HepG2 (cell line): Measurements from ENCODE around the gene AHCTF1. TPM values are rescaled to one million over a fixed set of nuclear protein-coding genes. Genes with fewer than 3 reads are reported as not detected.

Experiments
- ATAC-seq: fragments of 200-7000 bp; cut with Tn5 transposase; 3 replicates; pipeline ENCODE4 v1.9.1; 2020; ENCODE audit warnings: mild to moderate bottlenecking, moderate library complexity
- BruUV-seq: library from RNA; stranded (reverse); fragments of 400-500 nt; replicated peaks from 2 replicates; lab custom pipeline; 2021; lab: Mats Ljungman, UMichigan
- CTCF ChIA-PET: fragments of 300-600 bp; formaldehyde crosslinking; extraction: SDS; loops from one replicate; lab custom pipeline; 2021; ENCODE audit warnings: low total read pairs, inconsistent platforms, low intra/inter-chr PET ratio; lab: Yijun Ruan, JAX
- POLR2A ChIA-PET: fragments of 350-600 bp; sonication (Branson Sonifier 250); formaldehyde crosslinking; loops from one replicate; lab custom pipeline; 2020; ENCODE audit warnings: antibody characterized with exemption, inconsistent platforms; lab: Yijun Ruan, JAX
- DNase-seq: peaks from one replicate; pipeline ENCODE4 v3.0.0-alpha.2; 2015; ENCODE audit warnings: low spot score
- FAIRE-seq: peaks from 3 replicates; lab custom pipeline; 2011; peaks lifted over from hg19 to GRCh38; lab: Jason Lieb, UNC
- H2AFZ ChIP-seq: one replicate; pipeline ENCODE4 v1.6.1; 2011; ENCODE audit warnings: low read length, inconsistent platforms
- H3K27ac ChIP-seq: fragments of 300-600 bp; 3 replicates; pipeline ENCODE4 v1.8.0; 2011; ENCODE audit warnings: mixed run types, mild to moderate bottlenecking, mixed read lengths, low read length, inconsistent platforms; ENCODE audit not compliant: insufficient read depth; ENCODE audit errors: extremely low read length
- H3K27me3 ChIP-seq, 2 experiments: fragments of 200-600 bp in 1 of 2; 2 replicates in 1 of 2; 3 replicates in 1 of 2; pipeline versions ENCODE4 v1.6.0 to v1.8.0; 2011; ENCODE audit warnings: low read length in 2 of 2, mild to moderate bottlenecking in 2 of 2, moderate library complexity in 2 of 2, inconsistent platforms in 1 of 2; ENCODE audit not compliant: insufficient read depth in 2 of 2, control insufficient read depth in 1 of 2
- H3K36me3 ChIP-seq, 2 experiments: fragments of 200-600 bp in 1 of 2; replicated peaks in 1 of 2; 2 replicates in 1 of 2; 3 replicates in 1 of 2; pipeline versions ENCODE4 v1.5.1 to v1.8.0; 2011; ENCODE audit warnings: low read length in 2 of 2, inconsistent platforms in 1 of 2; ENCODE audit not compliant: insufficient read depth in 2 of 2, control insufficient read depth in 1 of 2
- H3K4me1 ChIP-seq: 2 replicates; pipeline ENCODE4 v1.5.1; 2012; ENCODE audit warnings: low read length, inconsistent platforms; ENCODE audit not compliant: insufficient read depth
- H3K4me2 ChIP-seq: 2 replicates; pipeline ENCODE4 v1.6.0; 2011; ENCODE audit warnings: low read depth, low read length, inconsistent platforms
- H3K4me3 ChIP-seq, 3 experiments: fragments of 200-600 bp in 1 of 3; sonication (generic), shearing (Covaris generic) in 1 of 3; replicated peaks in 1 of 3; 2 replicates each; pipeline ENCODE4 v1.5.1; 2011 to 2016; ENCODE audit warnings: low read length in 3 of 3, inconsistent platforms in 2 of 3, low read depth in 2 of 3, mild to moderate bottlenecking in 2 of 3, control low read depth in 1 of 3, mixed read lengths in 1 of 3; ENCODE audit not compliant: insufficient read depth in 1 of 3
- H3K79me2 ChIP-seq: one replicate; pipeline ENCODE4 v1.6.1; 2011; ENCODE audit warnings: low read length, inconsistent platforms; ENCODE audit not compliant: insufficient read depth
- H3K9ac ChIP-seq: 2 replicates; pipeline ENCODE4 v1.6.0; 2011; ENCODE audit warnings: mild to moderate bottlenecking, low read depth, low read length, inconsistent platforms; ENCODE audit not compliant: insufficient read depth
- H3K9me3 ChIP-seq: 2 replicates; pipeline ENCODE4 v1.5.1; 2012; ENCODE audit warnings: mild to moderate bottlenecking, low read length
- H4K20me1 ChIP-seq: 2 replicates; pipeline ENCODE4 v1.6.0; 2011; ENCODE audit warnings: inconsistent platforms, mild to moderate bottlenecking, low read length, moderate library complexity; ENCODE audit not compliant: insufficient read depth
- CEBPB ChIP-seq: IDR thresholded peaks from 2 replicates; pipeline ENCODE4 v1.6.1; 2011; ENCODE audit warnings: low read depth, low read length, improper control_type of control experiment, borderline replicate concordance
- CEBPG ChIP-seq: IDR thresholded peaks from 2 replicates; pipeline ENCODE4 v1.6.1; 2016
- POLR2AphosphoS5 ChIP-seq: IDR thresholded peaks from 2 replicates; pipeline ENCODE4 v1.6.1; 2012; ENCODE audit warnings: low read depth, low read length
- SIX1 ChIP-seq: sonication (generic); formaldehyde crosslinking; IDR thresholded peaks from 2 replicates; pipeline ENCODE4 v1.4.0; 2020; ENCODE audit warnings: missing genetic modification reagents, borderline replicate concordance
- SUZ12 ChIP-seq: fragments of 150-350 bp; IDR thresholded peaks from 2 replicates; pipeline ENCODE4 v1.6.1; 2014; ENCODE audit warnings: low read depth, low read length
- ZNF430 ChIP-seq: sonication (generic); formaldehyde crosslinking; IDR thresholded peaks from 2 replicates; pipeline ENCODE4 v1.9.0; 2021; ENCODE audit warnings: mild to moderate bottlenecking, missing genetic modification reagents
- ZNF44 ChIP-seq: sonication (generic); formaldehyde crosslinking; IDR thresholded peaks from 2 replicates; pipeline ENCODE4 v1.5.1; 2020; ENCODE audit warnings: mild to moderate bottlenecking, missing genetic modification reagents
- ZNF605 ChIP-seq: sonication (generic); formaldehyde crosslinking; IDR thresholded peaks from 2 replicates; pipeline ENCODE4 v1.8.0; 2022; ENCODE audit warnings: mild to moderate bottlenecking, missing genetic modification reagents
- WGBS: methylation state at CpG from one replicate; pipeline ENCODE4 v1.1.6; 2017; ENCODE audit warnings: low lambda C conversion rate; 5-methylcytosine and 5-hydroxymethylcytosine counted together
- in situ Hi-C: cut with HindIII; loops from 2 replicates; pipeline ENCODE4 v1.10.0; 2017; ENCODE audit warnings: low pct_unique_long_range_greater_than_20kb; ENCODE audit not compliant: extremely low pct_ligation_motif_present
- intact Hi-C: fragments of 100-400 bp; cut with micrococcal nuclease; formaldehyde crosslinking; loops from one replicate; pipeline ENCODE4 v1.10.0; 2022; ENCODE audit not compliant: unreplicated experiment
- polyA plus RNA-seq, 8 experiments: library from polyadenylated mRNA; depleted of rRNA in 3 of 8; stranded (reverse) in 7 of 8; unstranded in 1 of 8; fragments of >200 nt; fragmentation: Illumina TruSeq in 4 of 8; extraction: Trizol in 4 of 8; gene quantifications; 2 replicates each; pipeline versions ENCODE4 v1.2.1 to v1.2.3, GENCODE V29; 2011 to 2016; ENCODE audit warnings: low read depth in 4 of 8, missing spikeins in 1 of 8, mixed read lengths in 1 of 8; ENCODE audit not compliant: insufficient read depth in 1 of 8
- total RNA-seq, 5 experiments: library from RNA; depleted of rRNA; stranded (reverse); fragments of >200 nt; fragmentation: Illumina TruSeq; extraction: Trizol; gene quantifications; 2 replicates each; pipeline ENCODE4 v1.2.3, GENCODE V29; 2016; ENCODE audit warnings: low read depth in 1 of 5
- TF ChIP-seq, protein P1 (sequence below): sonication (generic); formaldehyde crosslinking; conservative IDR thresholded peaks from 2 replicates; pipeline ENCODE4 v1.8.0; 2022; ENCODE audit warnings: low read depth, missing genetic modification reagents

AHCTF1 gene
- total and polyA plus RNA-seq, 2 of the 13 experiments (the other 11 are each of a cell fraction or from before 2014, with no cell fraction given), result 16.6 to 45.9 TPM

DNA sequence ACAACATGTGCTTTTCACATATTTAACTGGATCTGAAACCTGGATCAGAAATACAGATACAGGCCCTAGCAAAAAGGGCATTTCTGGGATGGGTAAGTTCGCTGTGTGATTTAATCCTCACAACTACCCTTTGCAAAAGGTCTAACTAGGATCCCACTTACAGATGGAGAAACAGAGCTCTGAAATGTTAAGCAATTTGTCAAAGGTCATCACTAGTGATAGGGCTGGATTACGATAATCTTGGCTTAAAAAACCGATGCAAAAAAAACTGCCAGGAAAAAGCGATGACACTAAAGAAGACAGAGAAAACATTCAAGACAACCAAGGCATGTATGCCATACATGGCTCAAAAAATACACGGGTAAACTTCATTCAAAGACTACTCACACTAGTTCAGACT lies 29.9 kb downstream of the AHCTF1 start:
- no peak overlapping the region for H3K4me3 ChIP-seq
- DNase-seq, result no peak
- in situ Hi-C loops, result no loop called here

DNA sequence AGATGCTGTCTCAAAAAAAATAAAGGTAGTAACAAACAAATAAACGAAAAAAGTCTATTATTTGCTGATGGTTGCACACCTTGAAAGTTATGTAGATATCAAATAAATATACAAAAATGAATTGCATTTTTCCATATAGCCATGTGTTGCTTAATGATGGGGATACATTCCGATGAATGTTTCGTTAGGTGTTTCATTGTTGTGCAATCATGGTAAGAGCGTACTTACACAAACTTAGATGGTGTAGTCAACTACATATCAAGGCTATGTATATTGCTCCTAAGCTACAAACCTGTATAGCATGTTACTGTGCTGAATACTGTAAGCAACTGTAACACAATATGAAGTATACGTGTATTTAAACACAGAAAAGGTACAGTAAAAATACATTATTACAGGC lies 34.4 kb downstream of the AHCTF1 start:
- intact Hi-C loops, result no loop called here
- no TSS peak for BruUV-seq
- CTCF ChIA-PET, result no interaction called here

More for the DNA sequence above, 29.9 kb downstream of the AHCTF1 start:
- Histone ChIP-seq H3K4me1 (peaks cover 7% of the 10 kb centered on the region), H3K9me3 (no peaks in the 10 kb centered on the region), H2AFZ (no peak overlapping the region), H3K27me3 (no peaks in the 10 kb centered on the region), H3K9ac (no peak overlapping the region), H3K27ac (no peak overlapping the region), H3K36me3 (peaks cover 21 to 87% of the 10 kb centered on the region in 2 experiments), H3K4me2 (no peak overlapping the region), H3K79me2 (no peaks in the 10 kb centered on the region), H4K20me1 (peaks cover 12% of the 10 kb centered on the region)
- WGBS, result 97% methylated on average over 5 of the region's 5 CpGs
- CTCF ChIA-PET, result no interaction called here
- intact Hi-C loops, result loop anchor here (10.0 kb wide), 1 partner anchor 213 kb away; no protein-coding TSS in a partner anchor
- TF ChIP-seq ZNF605 (no peak), ZNF430 (no peak), ZNF44 (no peak), SIX1 (CRISPR knock-in tag) (no peak), SUZ12 (no peak)
- TF ChIP-seq, protein P1, sequence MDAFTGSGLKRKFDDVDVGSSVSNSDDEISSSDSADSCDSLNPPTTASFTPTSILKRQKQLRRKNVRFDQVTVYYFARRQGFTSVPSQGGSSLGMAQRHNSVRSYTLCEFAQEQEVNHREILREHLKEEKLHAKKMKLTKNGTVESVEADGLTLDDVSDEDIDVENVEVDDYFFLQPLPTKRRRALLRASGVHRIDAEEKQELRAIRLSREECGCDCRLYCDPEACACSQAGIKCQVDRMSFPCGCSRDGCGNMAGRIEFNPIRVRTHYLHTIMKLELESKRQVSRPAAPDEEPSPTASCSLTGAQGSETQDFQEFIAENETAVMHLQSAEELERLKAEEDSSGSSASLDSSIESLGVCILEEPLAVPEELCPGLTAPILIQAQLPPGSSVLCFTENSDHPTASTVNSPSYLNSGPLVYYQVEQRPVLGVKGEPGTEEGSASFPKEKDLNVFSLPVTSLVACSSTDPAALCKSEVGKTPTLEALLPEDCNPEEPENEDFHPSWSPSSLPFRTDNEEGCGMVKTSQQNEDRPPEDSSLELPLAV (CRISPR knock-in tag), result no peak
- ATAC-seq (no peak), FAIRE-seq (no peak)
- BruUV-seq, result no TSS peak
- POLR2A ChIA-PET, result no interaction called here

More for the DNA sequence above, 34.4 kb downstream of the AHCTF1 start:
- no peak for TF ChIP-seq POLR2AphosphoS5
- 0 out of 2 replicates have a peak, but pooled peaks have one; percentile 5 for TF ChIP-seq CEBPG (CRISPR knock-in tag)
- TF ChIP-seq CEBPB, result peak; percentile 82
- no peak for TF ChIP-seq SIX1 (CRISPR knock-in tag)
- POLR2A ChIA-PET, result no interaction called here
- no peak overlapping the region for H3K27ac ChIP-seq
- WGBS, result 93% methylated on average over 5 of the region's 5 CpGs
- H3K4me2 ChIP-seq, result no peak overlapping the region
- ATAC-seq (no peak), FAIRE-seq (no peak), DNase-seq (no peak)
- peaks cover 3% of the 10 kb centered on the region; the same call in 1 of the 2 replicates for H4K20me1 ChIP-seq
- no peaks in the 10 kb centered on the region for H3K27me3 ChIP-seq
- H3K9me3 ChIP-seq, result no peaks in the 10 kb centered on the region
- no peaks in the 10 kb centered on the region for H3K4me1 ChIP-seq
- peaks cover 20 to 92% of the 10 kb centered on the region in 2 experiments for H3K36me3 ChIP-seq
- in situ Hi-C loops, result no loop called here
- no peaks in the 10 kb centered on the region for H3K79me2 ChIP-seq
- H3K9ac ChIP-seq, result no peak overlapping the region
- no peak overlapping the region for H3K4me3 ChIP-seq
- H2AFZ ChIP-seq, result no peak overlapping the region
